Gastroesophageal sphincter (tissue), 4 donors: ENCODE measurements around the gene LOXHD1. TPM values are rescaled to one million over a fixed set of nuclear protein-coding genes. Genes with fewer than 3 reads are reported as not detected.

Experiments
- ATAC-seq: fragments of 150-250 bp; one replicate; pipeline ENCODE4 v1.9.1; 2016; ENCODE audit warnings: mild to moderate bottlenecking, moderate library complexity
- H3K27ac ChIP-seq, 4 donors: fragments of 200-600 bp; sonication (generic) in 3 of 4; 1 replicate in 3 of 4; 2 replicates in 1 of 4; pipeline ENCODE4 v1.5.1; 2016 to 2019
- H3K27me3 ChIP-seq: fragments of 200-600 bp; sonication (generic); one replicate; pipeline ENCODE4 v1.5.1; 2019
- H3K36me3 ChIP-seq, 2 donors: fragments of 200-600 bp; sonication (generic); one replicate each; pipeline ENCODE4 v1.5.1; 2019; ENCODE audit warnings: control low read depth in 1 of 2
- H3K4me1 ChIP-seq, 3 donors: fragments of 200-600 bp; sonication (generic); 1 replicate in 2 of 3; 2 replicates in 1 of 3; pipeline ENCODE4 v1.5.1; 2016 to 2019; ENCODE audit warnings: control low read depth in 2 of 3
- H3K4me3 ChIP-seq, 2 donors: fragments of 200-600 bp; sonication (generic); one replicate each; pipeline ENCODE4 v1.5.1; 2019; ENCODE audit warnings: mild to moderate bottlenecking in 1 of 2, moderate library complexity in 1 of 2
- H3K9me3 ChIP-seq, 3 donors: fragments of 200-600 bp; sonication (generic); one replicate each; pipeline ENCODE4 v1.5.1; 2017 to 2019; ENCODE audit warnings: control low read depth in 2 of 3
- EP300 ChIP-seq: sonication (generic); formaldehyde crosslinking; IDR thresholded peaks from one replicate; pipeline ENCODE4 v1.6.1; 2017; ENCODE audit warnings: antibody characterized with exemption, mild to moderate bottlenecking
- POLR2A ChIP-seq, 2 donors: fragments of 450-650 bp; IDR thresholded peaks; one replicate each; pipeline ENCODE4 v1.6.1; 2017; ENCODE audit warnings: antibody characterized with exemption in 2 of 2, mild to moderate bottlenecking in 2 of 2, moderate library complexity in 1 of 2
- POLR2AphosphoS5 ChIP-seq: sonication (generic); formaldehyde crosslinking; IDR thresholded peaks from one replicate; pipeline ENCODE4 v1.6.1; 2017; ENCODE audit warnings: antibody characterized with exemption
- WGBS, 2 donors: methylation state at CpG; one replicate each; pipeline ENCODE4 v1.1.5; 2018; ENCODE audit warnings: low coverage in 1 of 2; 5-methylcytosine and 5-hydroxymethylcytosine counted together
- total RNA-seq, 4 donors: library from RNA; depleted of rRNA; stranded (reverse); fragments of >200 nt; gene quantifications; one replicate each; pipeline ENCODE4 v1.1.0, GENCODE V29; 2016
- TF ChIP-seq, protein P1 (sequence below), 4 experiments: fragments of 200-600 bp in 2 of 4; fragments of 450-650 bp in 2 of 4; sonication (generic) in 1 of 4; IDR thresholded peaks; one replicate each; pipeline ENCODE4 v1.5.1; 2017 to 2019; ENCODE audit warnings: antibody characterized with exemption in 4 of 4, mild to moderate bottlenecking in 2 of 4, moderate library complexity in 2 of 4

Gene LOXHD1
- total RNA-seq, 4 donors from 2014 or later: 0.15 to 0.27 TPM; not detected in 2

- ATAC-seq: no peak
- WGBS, 2 donors: 71 to 77% methylated on average over 4 of the region's 4 CpGs
- TF ChIP-seq, protein P1, sequence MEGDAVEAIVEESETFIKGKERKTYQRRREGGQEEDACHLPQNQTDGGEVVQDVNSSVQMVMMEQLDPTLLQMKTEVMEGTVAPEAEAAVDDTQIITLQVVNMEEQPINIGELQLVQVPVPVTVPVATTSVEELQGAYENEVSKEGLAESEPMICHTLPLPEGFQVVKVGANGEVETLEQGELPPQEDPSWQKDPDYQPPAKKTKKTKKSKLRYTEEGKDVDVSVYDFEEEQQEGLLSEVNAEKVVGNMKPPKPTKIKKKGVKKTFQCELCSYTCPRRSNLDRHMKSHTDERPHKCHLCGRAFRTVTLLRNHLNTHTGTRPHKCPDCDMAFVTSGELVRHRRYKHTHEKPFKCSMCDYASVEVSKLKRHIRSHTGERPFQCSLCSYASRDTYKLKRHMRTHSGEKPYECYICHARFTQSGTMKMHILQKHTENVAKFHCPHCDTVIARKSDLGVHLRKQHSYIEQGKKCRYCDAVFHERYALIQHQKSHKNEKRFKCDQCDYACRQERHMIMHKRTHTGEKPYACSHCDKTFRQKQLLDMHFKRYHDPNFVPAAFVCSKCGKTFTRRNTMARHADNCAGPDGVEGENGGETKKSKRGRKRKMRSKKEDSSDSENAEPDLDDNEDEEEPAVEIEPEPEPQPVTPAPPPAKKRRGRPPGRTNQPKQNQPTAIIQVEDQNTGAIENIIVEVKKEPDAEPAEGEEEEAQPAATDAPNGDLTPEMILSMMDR (IDR thresholded peaks at IDR 0.05): no peak
- no peak for TF ChIP-seq EP300
- peaks cover 4% of the 10 kb centered on the region for H3K27me3 ChIP-seq
- no peak overlapping the region for H3K4me3 ChIP-seq
- H3K27ac ChIP-seq: no peak overlapping the region
- H3K9me3 ChIP-seq: no peaks in the 10 kb centered on the region
- H3K4me1 ChIP-seq: no peaks in the 10 kb centered on the region
- H3K36me3 ChIP-seq: no peaks in the 10 kb centered on the region
Measured at GRCh38 chr18:46650681-46651080, 6.3 kb downstream of the LOXHD1 start.

DNA sequence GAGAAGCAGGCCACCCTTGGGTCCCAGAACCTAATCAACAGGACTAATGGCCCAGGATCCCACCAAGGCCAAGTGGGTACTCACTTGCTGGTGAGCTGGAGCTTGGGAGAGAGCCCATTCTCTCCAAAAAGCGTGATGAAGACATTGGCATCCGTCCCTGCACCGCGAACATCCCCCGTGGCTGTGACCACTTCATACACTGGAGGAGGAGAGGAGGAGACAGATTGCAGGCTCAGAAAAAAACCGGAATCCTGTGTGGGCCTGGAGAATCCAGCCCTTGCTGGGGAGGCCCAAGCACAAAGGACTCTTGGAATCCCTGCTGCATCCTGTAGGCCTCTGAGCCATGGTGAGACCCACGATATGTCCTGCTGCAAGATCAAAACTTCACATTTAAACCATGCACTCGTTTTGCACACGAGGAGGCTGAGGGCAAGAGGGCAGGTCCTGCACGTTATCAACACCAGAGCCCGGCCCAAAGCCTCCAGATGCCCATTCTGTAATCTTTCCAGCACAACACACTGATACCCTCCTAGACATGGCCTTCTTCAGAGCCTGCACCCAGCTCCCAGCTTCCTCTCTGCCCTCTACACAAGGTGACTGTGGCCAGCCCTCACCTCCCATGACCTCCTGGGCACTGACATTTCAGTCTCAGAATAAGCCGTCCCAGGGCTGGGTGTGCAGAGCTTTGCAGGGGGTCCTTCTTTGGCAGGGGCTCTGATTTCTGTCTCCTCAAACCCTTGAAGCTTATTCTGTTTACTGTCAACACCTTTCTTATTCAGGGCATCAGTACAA is 7.8 kb downstream of the LOXHD1 start:
- Histone ChIP-seq H3K4me1 (no peaks in the 10 kb centered on the region), H3K27ac (no peak overlapping the region), H3K36me3 (no peaks in the 10 kb centered on the region), H3K27me3 (peaks cover 4% of the 10 kb centered on the region), H3K4me3 (no peak overlapping the region), H3K9me3 (no peaks in the 10 kb centered on the region)
- TF ChIP-seq POLR2A (IDR thresholded peaks at IDR 0.05) (no peak), POLR2AphosphoS5 (no peak), EP300 (no peak)
- TF ChIP-seq, protein P1 (IDR thresholded peaks at IDR 0.05): no peak
- 74 to 83% methylated on average over 2 to 10 of the region's 12 CpGs for WGBS, 2 donors
- ATAC-seq: no peak

GRCh38 chr18:46646468-46646867 is 10.6 kb downstream of the LOXHD1 start:
- TF ChIP-seq POLR2AphosphoS5 (no peak), POLR2A (IDR thresholded peaks at IDR 0.05) (no peak), EP300 (no peak)
- TF ChIP-seq, protein P1 (IDR thresholded peaks at IDR 0.05): no peak
- 69 to 95% methylated on average over 4 to 7 of the region's 7 CpGs for WGBS, 2 donors
- no peak overlapping the region for H3K27ac ChIP-seq

GRCh38 chr18:46642561-46642960 is 14.5 kb downstream of the LOXHD1 start:
- Histone ChIP-seq H3K27me3 (peaks cover 10% of the 10 kb centered on the region), H3K36me3 (no peaks in the 10 kb centered on the region), H3K27ac (no peak overlapping the region), H3K9me3 (no peaks in the 10 kb centered on the region), H3K4me1 (no peaks in the 10 kb centered on the region), H3K4me3 (no peak overlapping the region)
- WGBS, 2 donors: 80% methylated on average over 1 of the region's 5 CpGs; no CpG with 5 or more reads in 1 of the 2 donors
- TF ChIP-seq POLR2A (IDR thresholded peaks at IDR 0.05) (no peak), POLR2AphosphoS5 (no peak), EP300 (no peak)
- TF ChIP-seq, protein P1 (IDR thresholded peaks at IDR 0.05): no peak
- no peak for ATAC-seq

More at GRCh38 chr18:46646468-46646867, 10.6 kb downstream of the LOXHD1 start:
- H3K36me3 ChIP-seq: no peaks in the 10 kb centered on the region
- H3K27me3 ChIP-seq: peaks cover 10% of the 10 kb centered on the region
- no peaks in the 10 kb centered on the region for H3K9me3 ChIP-seq
- ATAC-seq: no peak
- H3K4me3 ChIP-seq: no peak overlapping the region
- H3K4me1 ChIP-seq: no peaks in the 10 kb centered on the region

GRCh38 chr18:46641917-46642316 is 15.1 kb downstream of the LOXHD1 start:
- ATAC-seq: no peak
- WGBS, 2 donors: 72 to 100% methylated on average over 1 to 6 of the region's 7 CpGs
- Histone ChIP-seq H3K9me3 (no peaks in the 10 kb centered on the region), H3K4me1 (no peaks in the 10 kb centered on the region), H3K27ac (no peak overlapping the region), H3K4me3 (no peak overlapping the region), H3K27me3 (peaks cover 7% of the 10 kb centered on the region), H3K36me3 (no peaks in the 10 kb centered on the region)
- TF ChIP-seq POLR2AphosphoS5 (no peak), EP300 (no peak), POLR2A (IDR thresholded peaks at IDR 0.05) (no peak)
- TF ChIP-seq, protein P1 (IDR thresholded peaks at IDR 0.05): no peak
